Peyer's patch (tissue), 4 donors: Measurements from ENCODE around the gene NTSR2.

Experiments
- CTCF ChIP-seq, 6 experiments: fragments of 450-650 bp in 4 of 6; fragments of 200-600 bp in 2 of 6; sonication (generic) in 1 of 6; IDR thresholded peaks; one replicate each; pipeline ENCODE4 v1.5.1; 2017 to 2019; ENCODE audit warnings: antibody characterized with exemption in 6 of 6, mild to moderate bottlenecking in 3 of 6, moderate library complexity in 1 of 6
- POLR2A ChIP-seq, 2 donors: fragments of 450-650 bp; IDR thresholded peaks; one replicate each; pipeline ENCODE4 v1.5.1; 2017; ENCODE audit warnings: antibody characterized with exemption in 2 of 2, mild to moderate bottlenecking in 2 of 2, moderate library complexity in 2 of 2

- TF ChIP-seq POLR2A (IDR thresholded peaks at IDR 0.05): no peak
- TF ChIP-seq CTCF (IDR thresholded peaks at IDR 0.05): no peak
These were observed 13.3 kb downstream of the NTSR2 start for GRCh38 chr2:11656671-11657101.
